GM18498 (cell line): ENCODE data around the gene GOLGA6B.
"Not testable (repeated sequence)": the region's sequence is repeated elsewhere in the genome, so short reads cannot be mapped to it uniquely, and the experiment has no call there.

Experiments used
- ATAC-seq: cut with Tn5 transposase; IDR thresholded peaks from one replicate; pipeline ENCODE4 v1.9.1; 2021; ENCODE audit warnings: mild to moderate bottlenecking, moderate library complexity; ENCODE audit not compliant: unreplicated experiment

Gene GOLGA6B, protein sequence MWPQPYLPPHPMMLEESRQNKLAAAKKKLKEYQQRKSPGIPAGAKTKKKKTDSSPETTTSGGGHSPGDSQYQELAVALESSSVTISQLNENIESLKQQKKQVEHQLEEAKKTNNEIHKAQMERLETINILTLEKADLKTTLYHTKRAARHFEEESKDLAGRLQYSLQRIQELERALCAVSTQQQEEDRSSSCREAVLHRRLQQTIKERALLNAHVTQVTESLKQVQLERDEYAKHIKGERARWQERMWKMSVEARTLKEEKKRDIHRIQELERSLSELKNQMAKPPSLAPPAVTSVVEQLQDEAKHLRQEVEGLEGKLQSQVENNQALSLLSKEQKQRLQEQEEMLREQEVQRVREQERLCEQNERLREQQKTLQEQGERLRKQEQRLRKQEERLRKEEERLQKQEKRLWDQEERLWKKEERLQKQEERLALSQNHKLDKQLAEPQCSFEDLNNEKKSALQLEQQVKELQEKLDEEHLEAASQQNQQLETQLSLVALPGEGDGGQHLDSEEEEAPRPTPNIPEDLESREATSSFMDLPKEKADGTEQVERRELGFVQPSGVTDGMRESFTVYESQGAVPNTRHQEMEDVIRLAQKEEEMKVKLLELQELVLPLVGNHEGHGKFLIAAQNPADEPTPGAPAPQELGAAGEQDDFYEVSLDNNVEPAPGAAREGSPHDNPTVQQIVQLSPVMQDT

DNA sequence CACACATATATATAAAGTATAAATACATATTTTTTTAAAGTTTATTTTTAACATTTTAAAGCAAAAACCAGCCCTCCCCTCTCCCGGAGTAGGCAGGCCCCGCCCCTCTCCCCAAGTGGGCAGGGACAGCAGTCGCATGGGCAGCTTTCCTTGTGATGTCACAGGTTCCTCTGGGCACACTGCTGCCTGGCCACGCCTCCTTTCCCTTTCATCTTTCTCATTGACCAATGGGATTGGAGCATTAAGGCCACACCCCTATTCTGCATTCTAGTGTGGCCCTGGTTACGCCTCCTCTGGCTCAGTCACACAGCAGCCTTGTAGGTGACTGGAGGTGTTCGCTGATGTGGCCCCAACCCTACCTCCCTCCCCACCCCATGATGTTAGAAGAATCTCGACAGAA lies at the start of gene GOLGA6B:
GOLGA6B (plus strand) TSS at position 301 of the 400 bp plus-strand sequence; CDS start at position 342, 41 bp downstream.
- ATAC-seq = not testable (repeated sequence)

DNA sequence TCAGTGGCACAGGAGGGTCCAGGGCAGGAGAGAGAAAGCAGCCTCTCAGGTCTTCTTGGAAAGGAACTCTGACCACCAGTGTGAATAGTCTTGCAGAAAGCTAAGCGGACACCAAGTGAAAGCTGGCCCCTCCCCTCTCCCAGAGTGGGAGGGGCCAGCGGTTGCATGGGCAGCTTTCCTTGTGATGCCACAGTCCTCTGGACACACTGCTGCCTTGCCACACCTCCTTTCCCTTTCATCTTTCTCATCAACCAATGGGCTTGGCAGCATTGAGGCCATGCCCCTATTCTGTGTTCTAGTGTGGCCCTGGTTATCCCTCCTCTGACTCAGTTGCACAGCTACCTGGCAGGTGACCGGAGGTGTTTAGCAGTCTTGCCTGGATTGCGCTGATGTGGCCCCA lies 49.7 kb upstream of the GOLGA6B start:
- no peak for ATAC-seq

DNA sequence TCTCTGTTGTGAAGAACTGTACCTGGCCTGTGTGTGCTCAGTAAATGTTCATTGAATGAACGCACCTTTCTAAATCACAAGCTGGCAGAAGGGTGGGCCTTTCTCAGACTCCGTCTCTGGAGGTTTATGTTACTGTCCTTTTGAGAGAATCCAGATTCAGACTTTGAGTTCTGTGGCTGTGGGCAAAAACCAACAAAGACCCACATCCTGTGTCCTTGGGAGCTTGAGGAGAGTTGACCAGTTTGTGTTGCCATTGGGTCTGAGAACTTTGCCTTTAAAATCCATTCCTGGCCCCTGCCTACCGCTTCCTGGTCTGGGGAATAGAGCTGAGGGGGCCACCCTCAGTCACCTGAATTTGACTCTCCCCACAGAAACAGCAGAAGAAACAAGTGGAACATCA lies 46.4 kb upstream of the GOLGA6B start:
- not testable (repeated sequence) for ATAC-seq

DNA sequence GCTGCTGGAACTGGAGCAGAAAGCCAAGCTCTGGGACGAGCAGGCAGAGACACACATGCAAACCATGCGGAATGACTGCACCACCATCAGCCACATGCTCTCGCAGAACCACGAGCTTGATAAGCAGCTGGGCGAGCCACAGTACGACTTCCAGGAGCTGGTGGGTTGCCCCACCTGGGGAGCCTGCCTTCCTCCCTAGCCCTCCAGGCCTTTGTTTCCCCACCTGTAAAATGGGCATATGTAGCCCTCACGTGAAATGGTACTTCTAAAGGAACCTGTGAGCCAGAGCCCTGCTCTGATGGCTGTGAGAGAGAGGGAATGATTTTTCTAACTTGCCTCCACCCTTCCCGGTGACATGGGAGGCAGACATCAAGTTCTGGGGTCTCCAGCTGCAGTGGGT lies 44.6 kb upstream of the GOLGA6B start:
- no peak for ATAC-seq

DNA sequence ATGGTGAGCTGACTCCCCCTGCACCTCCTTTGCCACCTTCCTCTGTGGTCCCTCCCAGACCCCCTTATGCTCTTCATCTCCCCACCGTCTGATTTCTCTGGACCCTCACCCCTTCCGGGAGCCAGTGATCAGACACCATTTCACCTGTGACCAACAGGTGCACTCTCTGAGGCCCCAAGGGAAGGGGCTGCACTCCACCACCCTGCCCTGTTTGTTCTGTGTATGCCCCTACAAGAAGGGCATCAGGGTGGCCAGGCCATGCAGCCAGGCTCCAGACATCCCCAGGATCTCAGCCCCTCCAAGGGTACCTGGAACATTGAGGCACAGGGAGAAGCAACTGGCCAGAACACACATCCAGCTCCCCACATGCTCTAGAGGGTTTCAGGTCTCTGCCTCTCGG lies 42.2 kb upstream of the GOLGA6B start:
- not testable (repeated sequence) for ATAC-seq

DNA sequence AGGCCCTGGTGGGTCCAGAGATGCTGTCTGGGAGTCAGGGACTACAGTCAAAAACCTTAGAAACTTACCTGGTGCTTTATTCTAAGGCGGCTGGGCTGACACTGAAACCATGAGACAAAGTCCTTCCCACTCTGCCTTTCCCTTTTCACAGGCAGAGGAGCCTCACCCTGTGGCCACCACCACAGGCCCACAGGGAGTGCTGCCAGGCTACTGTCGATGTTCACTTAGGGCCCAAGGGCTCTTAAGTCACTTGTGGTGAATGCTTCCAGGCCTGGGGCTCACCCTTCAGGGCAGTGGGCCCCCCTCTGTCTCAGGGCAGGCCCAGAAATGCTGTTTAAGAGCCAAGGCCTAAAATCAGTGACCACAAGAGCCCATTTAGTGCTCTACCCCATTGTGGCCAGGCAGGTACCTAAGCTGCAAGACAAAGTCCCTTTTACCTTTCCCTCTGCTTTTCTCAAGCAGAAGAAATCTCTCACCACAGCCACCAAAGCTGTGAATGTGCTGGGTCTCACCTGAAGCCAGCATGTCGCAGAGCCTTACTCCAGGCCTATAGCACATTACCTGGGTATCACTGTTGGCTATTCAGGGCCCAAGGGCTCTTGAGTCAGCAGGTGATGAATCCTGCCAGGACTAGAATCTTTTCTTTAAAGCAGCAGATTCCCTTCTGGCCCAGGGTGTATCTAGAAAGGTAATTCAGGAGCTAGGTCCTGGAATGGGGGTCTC lies 39.5 kb upstream of the GOLGA6B start:
- ATAC-seq = no peak

DNA sequence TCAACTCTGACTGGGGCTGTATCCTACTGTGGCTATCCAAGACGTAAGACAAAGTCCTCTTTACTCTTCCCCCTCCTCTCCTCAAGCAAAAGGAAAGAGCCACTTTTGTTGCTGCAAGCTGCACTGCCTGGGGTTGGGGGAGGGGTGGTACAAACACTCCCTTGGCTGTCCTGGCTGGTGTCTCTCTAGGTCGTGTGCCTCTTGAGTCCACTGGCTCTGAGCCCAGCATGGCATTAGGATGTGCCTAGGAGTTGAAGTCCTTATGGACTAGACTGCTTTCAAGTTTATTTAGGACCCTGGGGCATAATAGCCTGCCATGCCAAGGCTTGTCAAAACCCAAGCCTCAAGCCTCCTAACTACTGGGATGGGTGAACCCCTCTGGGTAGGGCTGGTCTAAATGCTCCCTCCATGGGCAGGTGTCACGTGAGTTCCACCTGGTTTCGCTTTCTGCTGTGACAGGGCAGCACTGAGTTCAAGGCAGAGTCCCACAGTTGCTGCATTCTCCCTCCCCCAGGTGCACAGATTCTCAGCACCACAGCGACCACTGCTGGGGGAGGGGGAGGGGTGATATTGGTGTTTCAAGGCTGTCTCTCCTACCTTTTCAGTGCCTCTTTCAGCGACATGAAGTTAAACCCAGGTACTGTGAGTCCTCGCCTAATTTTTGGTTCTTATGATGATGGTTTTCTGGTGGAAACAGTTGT lies 38.8 kb upstream of the GOLGA6B start:
- ATAC-seq = not testable (repeated sequence)

DNA sequence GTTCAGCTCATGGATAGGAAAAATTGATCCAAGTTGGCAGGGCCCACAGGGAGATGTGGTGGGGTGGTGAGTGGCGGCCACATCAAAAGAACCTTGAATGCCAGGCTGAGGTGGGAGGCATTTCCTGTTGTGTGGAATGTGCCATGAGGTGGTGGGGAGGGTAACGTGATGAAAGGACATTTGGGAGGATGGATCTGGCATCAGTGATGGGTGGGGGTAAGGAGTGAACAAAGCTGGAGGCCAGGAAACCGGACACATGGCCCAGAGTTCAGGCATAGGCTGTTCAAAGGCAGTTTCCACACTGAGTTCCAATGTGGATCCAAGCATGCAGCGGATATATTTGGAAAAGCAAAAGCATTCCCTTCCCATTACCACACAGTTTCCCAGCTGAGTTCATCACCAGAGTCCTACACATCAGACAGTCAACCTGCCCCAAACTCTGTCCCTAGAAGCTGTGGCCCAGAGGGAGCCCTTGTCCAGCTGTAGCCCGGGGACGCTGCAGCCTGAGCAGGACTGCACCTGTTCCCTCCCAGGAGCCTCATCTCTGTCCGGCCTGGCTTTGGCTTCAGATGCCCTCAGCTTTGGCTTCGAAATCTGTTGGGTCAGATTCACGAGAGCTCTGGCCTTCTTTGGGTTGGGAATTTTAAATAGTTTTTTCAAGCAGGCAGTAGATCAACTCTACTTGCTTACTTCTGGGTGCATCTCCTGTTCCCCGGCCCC lies 37.8 kb upstream of the GOLGA6B start:
- no peak for ATAC-seq

DNA sequence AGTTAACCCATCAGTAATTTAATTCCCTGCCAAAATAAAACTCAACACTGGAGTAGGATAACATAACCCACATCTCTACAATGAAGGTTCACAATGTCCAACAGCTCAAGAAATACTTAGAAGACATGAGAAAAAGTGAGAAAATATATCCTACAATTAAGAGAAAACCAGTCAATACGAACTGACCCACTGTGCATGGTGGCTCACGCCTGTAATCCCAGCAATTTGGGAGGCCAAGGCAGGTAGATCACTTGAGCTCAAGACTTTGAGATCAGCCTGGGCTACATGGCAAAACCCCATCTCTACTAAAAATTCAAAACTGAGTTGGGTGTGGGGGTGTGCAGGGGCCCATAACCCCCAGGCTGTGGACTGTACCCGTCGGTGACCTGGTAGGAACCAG lies 30.6 kb upstream of the GOLGA6B start:
- not testable (repeated sequence) for ATAC-seq

DNA sequence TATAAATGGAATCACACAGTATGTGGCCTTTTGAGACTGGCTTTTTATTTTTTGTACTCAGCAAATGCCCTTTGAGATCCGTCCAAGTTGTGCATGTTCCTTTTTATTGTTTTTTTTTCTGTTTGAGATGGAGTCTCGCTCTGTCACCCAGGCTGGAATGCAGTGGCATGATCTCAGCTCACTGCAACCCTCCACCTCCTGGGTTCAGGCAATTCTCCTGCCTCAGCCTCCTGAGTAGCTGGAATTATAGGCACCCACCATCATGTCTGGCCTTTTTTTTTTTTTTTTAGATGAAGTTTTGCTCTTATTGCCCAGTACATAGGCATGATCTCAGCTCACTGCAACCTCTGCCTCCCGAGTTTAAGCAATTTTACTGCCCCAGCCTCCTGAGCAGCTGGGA lies 28.3 kb upstream of the GOLGA6B start:
- ATAC-seq = not testable (repeated sequence)

DNA sequence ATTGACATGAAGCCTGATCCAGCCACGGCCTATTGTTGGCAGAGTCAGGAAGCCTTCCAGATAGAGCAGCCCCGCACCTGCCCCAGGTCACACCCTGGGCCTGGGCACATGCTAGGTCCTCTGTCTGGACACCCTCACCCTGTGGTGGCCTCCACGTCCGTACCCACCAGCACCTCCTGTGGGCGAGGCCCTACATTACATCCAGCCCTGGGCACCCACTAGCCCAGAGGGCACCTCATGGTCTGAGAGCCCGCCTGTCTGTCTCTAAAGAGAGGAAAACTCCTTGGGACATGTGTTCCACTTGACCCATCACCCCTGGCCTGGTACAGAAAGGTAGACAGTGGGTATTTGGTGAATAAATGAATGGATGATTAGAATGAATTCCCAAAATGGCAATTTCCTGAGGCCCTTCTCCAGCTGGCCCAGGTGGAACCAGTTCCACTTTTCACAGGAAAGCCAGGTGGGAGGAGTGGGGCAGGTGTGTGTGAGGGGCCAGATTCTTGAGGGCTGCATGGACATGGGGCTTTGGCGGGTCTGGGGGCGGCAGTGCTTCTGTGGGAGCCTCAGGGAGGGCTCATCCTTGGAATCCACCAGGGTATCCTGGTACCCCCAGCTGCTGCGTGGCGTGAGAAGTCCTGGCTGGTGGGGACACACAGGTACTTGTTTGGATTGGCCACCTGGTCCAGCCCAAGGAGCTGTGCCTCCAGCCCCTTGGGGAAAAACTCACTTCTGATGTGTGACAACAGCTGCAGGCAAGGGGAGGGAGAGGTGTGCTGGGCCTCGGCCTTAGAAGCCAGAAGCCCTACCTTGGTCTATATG lies 26.0 kb upstream of the GOLGA6B start:
- not testable (repeated sequence) for ATAC-seq

DNA sequence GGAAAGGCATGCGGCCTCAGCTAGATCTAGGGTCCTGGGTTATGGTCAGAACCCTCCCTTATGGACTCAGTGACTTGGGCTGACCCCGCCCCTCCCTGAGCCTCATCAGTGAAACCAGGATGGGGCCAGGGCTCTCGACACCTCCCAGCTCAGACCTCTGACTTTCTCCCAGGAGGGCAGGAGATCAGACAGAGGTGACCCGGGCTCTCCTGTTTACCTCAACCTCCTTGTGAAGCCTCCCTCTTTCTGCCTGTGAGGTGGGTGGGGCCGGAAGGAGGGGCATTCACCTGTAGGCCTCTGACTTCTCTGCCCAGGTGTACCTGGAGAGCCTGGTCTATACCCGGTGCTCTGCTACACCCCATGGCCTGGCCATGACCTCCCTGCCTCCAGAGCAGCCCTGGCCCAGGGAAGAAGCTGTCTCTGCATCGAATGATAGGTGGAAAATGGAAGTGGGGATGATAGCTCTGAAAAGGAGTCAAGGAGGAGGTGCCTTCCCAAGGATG lies 25.4 kb upstream of the GOLGA6B start:
- not testable (repeated sequence) for ATAC-seq

DNA sequence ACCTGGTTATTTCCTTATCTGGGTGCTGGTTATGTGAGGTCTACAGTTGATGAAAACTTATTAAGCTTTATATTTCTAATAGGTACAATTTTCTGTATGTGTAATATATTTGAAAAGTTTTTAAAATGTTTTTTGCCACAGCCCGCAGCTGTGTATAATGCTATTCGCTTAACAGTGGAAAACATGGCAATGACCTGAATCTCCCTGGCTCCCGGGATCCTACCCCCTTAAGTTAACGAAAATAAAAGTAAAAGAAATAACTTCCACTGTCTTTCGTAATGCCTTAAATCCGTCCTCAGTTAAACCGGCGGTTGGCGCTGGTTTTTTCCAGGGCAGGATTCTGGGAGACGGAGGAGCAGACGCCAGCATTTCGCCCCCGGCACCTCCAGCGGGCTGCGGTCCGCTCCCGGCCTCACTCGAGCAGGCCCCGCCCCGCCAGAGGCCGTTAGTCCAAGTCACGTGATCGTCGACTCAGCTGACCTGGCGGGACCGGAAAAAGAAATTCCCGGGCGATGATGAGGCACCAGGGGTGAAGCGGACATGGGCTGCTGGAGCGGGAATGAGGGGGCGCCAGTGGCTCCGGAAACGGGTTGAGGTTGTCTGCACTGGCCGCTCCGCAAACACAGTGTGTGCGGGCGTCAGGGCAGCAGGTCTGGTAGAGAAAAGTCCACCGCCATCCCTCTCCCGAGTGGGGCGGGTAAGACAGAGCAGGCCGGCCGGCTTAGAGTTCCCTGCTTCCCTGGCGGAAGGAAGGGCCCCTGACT lies 17.8 kb upstream of the GOLGA6B start:
- ATAC-seq = not testable (repeated sequence)

DNA sequence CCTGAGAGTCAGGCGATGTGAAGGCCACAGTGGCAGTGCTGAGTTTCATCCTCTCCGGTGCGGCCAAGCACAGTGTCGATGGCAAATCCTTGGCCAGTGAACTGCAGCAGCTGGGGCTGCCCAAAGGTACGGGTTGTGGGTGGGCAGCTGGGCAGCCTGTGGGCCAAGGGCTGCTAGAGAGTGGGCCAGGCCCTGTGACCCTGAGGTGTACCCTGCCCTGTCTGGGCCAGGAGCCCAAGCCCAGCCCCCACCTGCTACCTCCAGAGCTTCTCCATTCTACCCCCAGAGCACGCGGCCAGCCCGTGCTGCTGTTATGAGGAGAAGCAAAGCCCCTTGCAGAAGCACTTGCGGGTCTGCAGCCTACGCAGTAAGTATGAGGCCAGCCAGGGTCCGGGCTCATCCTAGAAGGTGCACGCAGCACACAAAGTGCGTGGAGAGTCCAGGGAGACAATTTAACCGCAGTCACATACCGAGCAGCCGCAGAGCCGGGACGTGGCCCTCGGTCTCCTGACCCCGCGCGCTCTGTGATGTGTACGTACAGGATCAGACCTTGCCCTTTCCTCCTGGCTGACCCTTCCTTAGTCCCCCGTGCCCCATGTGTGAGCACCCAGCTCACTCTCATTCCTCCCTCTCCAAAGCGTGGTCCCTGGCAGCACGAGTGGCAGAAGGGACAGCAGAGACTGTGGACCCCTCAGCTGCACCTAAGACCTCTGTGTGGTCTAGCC lies 14.6 kb upstream of the GOLGA6B start:
- ATAC-seq = not testable (repeated sequence)

DNA sequence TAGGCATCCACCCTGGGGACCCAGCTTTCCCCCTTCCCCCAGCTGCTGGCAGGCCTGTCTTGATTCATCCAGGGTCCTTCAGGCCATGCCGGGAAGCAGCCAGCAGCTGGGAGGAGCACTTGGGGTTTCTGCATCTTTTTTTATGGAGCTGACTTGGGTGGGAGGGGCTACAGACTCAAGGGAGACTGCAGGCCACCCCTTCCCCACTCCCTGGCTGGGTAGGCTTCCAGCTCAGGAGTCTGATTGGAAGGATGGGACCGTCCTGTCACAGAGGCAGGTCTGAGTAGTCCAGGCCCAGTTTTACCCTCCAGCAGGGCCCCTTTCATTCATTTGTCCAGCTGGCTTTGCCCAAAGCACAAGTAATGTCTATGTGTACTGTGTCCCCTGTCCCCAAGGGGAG lies 12.2 kb upstream of the GOLGA6B start:
- ATAC-seq = not testable (repeated sequence)

DNA sequence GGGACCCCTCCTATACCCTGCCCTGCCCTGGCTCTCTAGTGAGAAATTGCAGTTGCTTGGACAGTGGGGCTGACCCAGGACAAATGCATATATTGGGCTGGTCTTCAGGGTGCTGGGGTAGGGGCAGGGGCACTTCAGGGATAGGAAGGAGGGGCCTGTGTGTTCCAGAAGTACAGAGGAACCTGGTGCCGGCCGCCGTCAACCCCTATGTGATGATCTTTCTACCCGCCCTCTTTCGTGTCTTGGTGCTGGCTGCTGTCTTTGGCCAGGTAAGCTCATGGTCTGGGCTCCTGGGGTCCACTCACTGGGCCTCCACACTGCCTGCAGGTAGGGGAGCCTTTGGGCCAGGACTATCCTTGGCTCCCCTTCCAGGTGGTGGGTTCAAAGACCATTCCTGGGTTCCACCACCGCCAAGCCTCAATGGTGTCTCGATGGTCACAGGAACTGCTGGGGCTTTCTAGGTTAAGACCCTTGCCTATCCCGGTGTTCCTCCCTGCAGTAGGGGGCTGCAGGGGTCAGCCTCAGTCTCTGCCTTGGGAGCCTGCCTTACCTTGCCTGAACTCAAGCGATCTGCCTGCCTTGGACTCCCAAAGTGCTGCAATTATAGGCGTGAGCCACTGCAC lies 5.8 kb upstream of the GOLGA6B start:
- not testable (repeated sequence) for ATAC-seq

DNA sequence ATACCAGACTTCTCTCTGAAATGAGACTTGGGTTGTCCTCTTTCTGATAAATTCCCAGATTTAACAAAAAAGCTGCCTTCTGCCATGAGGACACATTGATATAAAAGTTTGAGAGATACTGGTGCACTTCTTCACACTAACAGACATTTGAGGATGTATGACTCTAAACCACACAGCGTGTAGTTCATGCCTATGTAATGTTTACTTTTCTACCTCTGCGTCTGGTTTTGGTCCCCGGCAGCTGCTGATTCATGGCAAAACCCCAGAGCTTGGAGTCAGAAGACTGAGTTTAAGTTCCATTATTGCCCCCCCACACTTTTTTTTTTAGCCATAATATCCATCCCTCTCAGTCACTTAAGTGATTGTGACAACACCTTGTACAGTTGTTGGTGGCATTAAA lies 1.5 kb downstream of the GOLGA6B start:
- ATAC-seq = not testable (repeated sequence)
